Activated T-cell treated with anti-CD3 and anti-CD28 coated beads, Interleukin-2, amount 50 U/mL, for 48 hours (primary cell): ENCODE measurements around the gene SERPINB1.
"Not testable (repeated sequence)": the region's sequence is repeated elsewhere in the genome, so short reads cannot be mapped to it uniquely, and the experiment has no call there.

Experiments used
- DNase-seq, 2 experiments: peaks; one replicate each; pipeline ENCODE4 v3.0.0-alpha.2; 2020

The SERPINB1 gene

GRCh38 chr6:2841264-2842138 lies at the start of gene SERPINB1:
Gene SERPINB1 (minus strand): TSS chr6:2841863. CDS start chr6:2840586, 1,277 bp downstream.
- peak; percentile 90 to 92 for DNase-seq

GRCh38 chr6:2890976-2891767 lies 49.5 kb upstream of the SERPINB1 start:
- DNase-seq, result no peak

- peak in 1 of 2 experiments; percentile 17 for DNase-seq
Observed at GRCh38 chr6:2885967-2886735, 44.5 kb upstream of the SERPINB1 start.

GRCh38 chr6:2884804-2885203 lies 43.1 kb upstream of the SERPINB1 start:
- DNase-seq, result no peak

GRCh38 chr6:2883673-2884072 lies 42.0 kb upstream of the SERPINB1 start:
- no peak for DNase-seq

- no peak for DNase-seq
Observed at GRCh38 chr6:2881423-2881822, 39.8 kb upstream of the SERPINB1 start.

GRCh38 chr6:2880156-2880555 lies 38.5 kb upstream of the SERPINB1 start:
- DNase-seq, result not testable (repeated sequence)

GRCh38 chr6:2877960-2878359 lies 36.3 kb upstream of the SERPINB1 start:
- no peak for DNase-seq

- DNase-seq, result peak in 1 of 2 experiments; percentile 21
Observed at GRCh38 chr6:2877057-2877882, 35.6 kb upstream of the SERPINB1 start.

GRCh38 chr6:2876210-2877056 lies 34.8 kb upstream of the SERPINB1 start:
- peak; percentile 49 to 50 for DNase-seq

GRCh38 chr6:2875359-2876191 lies 33.9 kb upstream of the SERPINB1 start:
- peak; percentile 61 to 67 for DNase-seq

- no peak for DNase-seq
Observed at GRCh38 chr6:2873643-2874042, 32.0 kb upstream of the SERPINB1 start.

- DNase-seq, result peak in 1 of 2 experiments; percentile 13
Observed at GRCh38 chr6:2872423-2873358, 31.0 kb upstream of the SERPINB1 start.

- DNase-seq, result no peak
Observed at GRCh38 chr6:2871953-2872352, 30.3 kb upstream of the SERPINB1 start.

GRCh38 chr6:2871102-2871501 lies 29.4 kb upstream of the SERPINB1 start:
- no peak for DNase-seq

GRCh38 chr6:2870046-2870636 lies 28.5 kb upstream of the SERPINB1 start:
- no peak for DNase-seq

- no peak for DNase-seq
Observed at GRCh38 chr6:2868637-2869036, 27.0 kb upstream of the SERPINB1 start.

GRCh38 chr6:2866171-2866846 lies 24.6 kb upstream of the SERPINB1 start:
- peak in 1 of 2 experiments; percentile 18 for DNase-seq
